Tibial nerve (tissue), 4 donors: ENCODE data around the gene PRPF6. TPM values are rescaled to one million over a fixed set of nuclear protein-coding genes. Genes with fewer than 3 reads are reported as not detected.

Experiments used
- DNase-seq, 2 donors: peaks; one replicate each; pipeline ENCODE4 v3.0.0-alpha.2; 2019; ENCODE audit warnings: low spot score in 2 of 2
- H3K27ac ChIP-seq, 4 donors: fragments of 200-600 bp; sonication (generic) in 3 of 4; one replicate each; pipeline ENCODE4 v1.5.1; 2017 to 2019; ENCODE audit warnings: mild to moderate bottlenecking in 1 of 4
- H3K27me3 ChIP-seq, 2 donors: fragments of 200-600 bp; sonication (generic) in 1 of 2; one replicate each; pipeline versions ENCODE4 v1.5.1 to v1.6.0; 2017 to 2019
- H3K36me3 ChIP-seq, 3 donors: fragments of 200-600 bp; sonication (generic); one replicate each; pipeline ENCODE4 v1.5.1; 2018 to 2019
- H3K4me1 ChIP-seq, 4 donors: fragments of 200-600 bp; sonication (generic) in 3 of 4; one replicate each; pipeline ENCODE4 v1.5.1; 2017 to 2019
- H3K4me3 ChIP-seq, 4 donors: fragments of 200-600 bp; sonication (generic) in 3 of 4; one replicate each; pipeline ENCODE4 v1.5.1; 2017 to 2019; ENCODE audit warnings: mild to moderate bottlenecking in 1 of 4, moderate library complexity in 1 of 4
- H3K9me3 ChIP-seq, 4 donors: fragments of 200-600 bp; sonication (generic) in 3 of 4; one replicate each; pipeline ENCODE4 v1.5.1; 2017 to 2019
- CTCF ChIP-seq, 5 experiments: fragments of 200-600 bp in 3 of 5; fragments of 450-650 bp in 2 of 5; sonication (generic) in 3 of 5; IDR thresholded peaks; one replicate each; pipeline ENCODE4 v1.5.1; 2016 to 2019; ENCODE audit warnings: antibody characterized with exemption in 5 of 5, mild to moderate bottlenecking in 3 of 5, moderate library complexity in 2 of 5
- EP300 ChIP-seq, 2 donors: sonication (generic); formaldehyde crosslinking; IDR thresholded peaks; one replicate each; pipeline ENCODE4 v1.6.1; 2017; ENCODE audit warnings: antibody characterized with exemption in 2 of 2, mild to moderate bottlenecking in 1 of 2
- POLR2A ChIP-seq, 2 donors: fragments of 450-650 bp; IDR thresholded peaks; one replicate each; pipeline ENCODE4 v1.6.1; 2017; ENCODE audit warnings: antibody characterized with exemption in 2 of 2, mild to moderate bottlenecking in 2 of 2, moderate library complexity in 2 of 2
- WGBS, 2 donors: methylation state at CpG; one replicate each; pipeline ENCODE4 v1.1.5; 2018; 5-methylcytosine and 5-hydroxymethylcytosine counted together
- total RNA-seq, 4 donors: library from RNA; depleted of rRNA; stranded (reverse); fragments of >200 nt; gene quantifications; one replicate each; pipeline ENCODE4 v1.1.0, GENCODE V29; 2016

PRPF6 gene
- total RNA-seq, 4 donors from 2014 or later: 70.5 to 77.0 (median 73.8) TPM

DNA sequence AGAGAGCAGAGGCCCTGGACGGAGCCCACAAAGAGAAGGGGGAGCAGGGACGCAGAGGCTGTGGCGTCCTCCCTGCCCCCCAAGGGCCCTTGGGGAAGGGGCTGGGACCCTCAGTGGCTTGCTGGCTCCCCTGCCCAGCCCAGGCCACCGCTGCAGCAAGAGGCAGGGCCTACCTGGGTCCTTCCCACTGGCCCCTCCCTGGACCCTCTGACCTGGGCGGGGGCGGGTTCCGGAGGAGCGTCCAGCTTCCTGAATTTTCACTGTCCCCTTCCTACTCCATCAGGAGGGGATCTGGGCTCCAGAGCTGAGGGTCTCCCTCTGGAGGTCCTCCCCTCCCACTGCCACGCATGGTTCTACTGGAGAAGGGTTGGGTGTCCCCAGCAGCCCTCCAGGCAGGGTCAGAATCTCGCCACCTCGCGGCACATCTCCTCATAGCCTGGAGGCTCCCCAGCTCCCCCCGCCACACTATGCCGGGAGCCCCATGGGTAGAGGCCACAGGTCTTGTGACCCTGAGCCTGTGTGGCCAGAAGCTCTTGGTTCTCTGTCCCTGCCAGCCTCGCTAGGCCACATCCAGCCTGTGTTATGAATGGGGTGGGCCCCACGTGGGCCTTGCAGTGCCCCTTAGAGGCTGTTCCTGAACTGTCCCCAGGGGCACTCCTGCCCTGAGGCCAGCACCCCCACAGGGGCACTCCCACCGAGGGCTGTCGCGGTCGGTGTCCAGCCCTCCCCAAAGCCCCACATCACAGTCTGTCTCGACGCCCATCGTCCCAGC, 69.5 kb downstream of the PRPF6 start:
- Histone ChIP-seq H3K27ac (peak overlapping the region in 2 of 4 donors; percentile 55 to 77), H3K27me3 (peaks cover 0 to 88% of the 10 kb centered on the region in 2 donors), H3K9me3 (no peaks in the 10 kb centered on the region), H3K36me3 (no peaks in the 10 kb centered on the region), H3K4me1 (peaks cover 0 to 43% (median 3%) of the 10 kb centered on the region in 4 donors), H3K4me3 (peak overlapping the region in 1 of 4 donors; percentile 47)
- no peak for TF ChIP-seq POLR2A (IDR thresholded peaks at IDR 0.05)
- no peak for TF ChIP-seq CTCF (IDR thresholded peaks at IDR 0.05)
- no peak for TF ChIP-seq EP300 (IDR thresholded peaks at IDR 0.05)
- DNase-seq: no peak
- 66 to 68% methylated on average over 17 to 19 of the region's 23 CpGs for WGBS, 2 donors

DNA sequence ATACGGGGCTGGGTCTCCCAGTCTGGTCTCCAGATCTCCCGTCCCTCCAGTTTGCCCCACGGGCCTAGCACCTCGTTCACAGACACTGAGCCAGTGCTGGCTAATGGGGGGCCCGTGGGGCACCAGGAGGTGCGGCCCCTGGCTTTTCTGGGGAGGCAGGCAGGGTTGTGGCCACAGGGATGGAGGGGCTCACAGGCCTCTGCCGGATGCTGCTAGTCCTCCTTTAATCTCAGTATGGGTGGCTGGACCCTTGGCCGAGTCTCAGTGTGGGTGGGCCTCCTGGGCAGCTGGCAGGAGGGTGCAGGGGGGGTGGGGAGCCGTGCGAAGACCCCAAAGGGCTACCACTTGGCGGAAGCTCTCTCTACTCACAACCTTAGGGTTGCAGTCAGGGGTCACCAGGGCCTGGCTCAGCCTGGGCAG, 70.1 kb downstream of the PRPF6 start:
- peaks cover 0 to 88% of the 10 kb centered on the region in 2 donors for H3K27me3 ChIP-seq
- whole genome bisulfite sequencing, 2 donors: 73 to 79% methylated on average over 7 to 11 of the region's 11 CpGs
- peak overlapping the region in 2 of 4 donors; percentile 55 to 77 for H3K27ac ChIP-seq
- H3K4me3 ChIP-seq: no peak overlapping the region
- no peaks in the 10 kb centered on the region for H3K9me3 ChIP-seq
- no peak for DNase-seq
- H3K4me1 ChIP-seq: peaks cover 0 to 49% (median 4%) of the 10 kb centered on the region in 4 donors
- TF ChIP-seq CTCF (IDR thresholded peaks at IDR 0.05): no peak
- no peak for TF ChIP-seq EP300 (IDR thresholded peaks at IDR 0.05)
- TF ChIP-seq POLR2A (IDR thresholded peaks at IDR 0.05): no peak
- no peaks in the 10 kb centered on the region for H3K36me3 ChIP-seq

DNA sequence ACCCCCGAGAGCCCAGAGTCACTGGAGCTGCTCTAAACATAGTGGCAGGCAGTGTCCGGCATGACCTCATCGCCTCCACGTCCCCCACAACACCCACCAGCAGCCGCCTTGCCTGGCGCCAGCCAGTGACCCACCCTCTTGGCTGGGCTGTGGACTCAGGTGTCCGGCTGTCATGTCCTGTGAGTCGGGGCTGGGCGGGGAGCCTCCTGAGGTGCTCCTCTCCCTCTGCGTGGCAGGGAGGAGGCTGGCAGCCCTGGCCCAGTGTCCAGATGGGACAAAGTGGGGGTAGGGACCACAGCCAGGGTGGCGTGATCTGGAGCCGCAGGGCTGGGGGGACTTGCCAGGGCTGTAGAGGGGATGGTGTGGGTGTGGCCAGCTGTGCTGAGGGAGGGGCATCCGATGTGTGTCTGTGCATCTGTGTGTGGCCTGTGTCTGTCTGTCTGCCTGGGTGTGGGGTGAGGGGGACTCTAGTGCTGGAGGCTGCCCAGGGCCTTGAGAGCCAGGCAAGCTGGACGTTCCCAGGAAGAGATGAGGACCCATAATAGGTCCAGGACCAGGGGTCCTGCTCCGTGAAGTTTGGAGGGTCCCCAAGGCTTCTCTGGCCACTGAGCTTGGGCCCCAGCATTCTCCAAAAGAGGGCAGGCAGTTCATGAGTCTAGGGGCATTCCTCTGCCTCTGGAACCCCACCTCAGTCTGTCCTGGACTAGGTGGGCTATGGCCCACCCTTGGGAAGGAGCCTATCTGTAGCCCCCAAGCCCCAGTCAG, 70.8 kb downstream of the PRPF6 start:
- Histone ChIP-seq H3K27me3 (peaks cover 0 to 88% of the 10 kb centered on the region in 2 donors), H3K27ac (peak overlapping the region in 2 of 4 donors; percentile 17 to 77), H3K9me3 (no peaks in the 10 kb centered on the region), H3K4me3 (no peak overlapping the region), H3K36me3 (no peaks in the 10 kb centered on the region), H3K4me1 (peaks cover 0 to 56% (median 4%) of the 10 kb centered on the region in 4 donors)
- TF ChIP-seq EP300 (IDR thresholded peaks at IDR 0.05): no peak
- 48 to 57% methylated on average over 3 to 14 of the region's 15 CpGs for WGBS, 2 donors
- DNase-seq: no peak

GRCh38 chr20:64052326-64052722, 71.4 kb downstream of the PRPF6 start:
- Histone ChIP-seq H3K9me3 (no peaks in the 10 kb centered on the region), H3K27ac (peak overlapping the region in 2 of 4 donors; percentile 17 to 73), H3K36me3 (no peaks in the 10 kb centered on the region), H3K4me3 (no peak overlapping the region), H3K27me3 (peaks cover 0 to 85% of the 10 kb centered on the region in 2 donors), H3K4me1 (peaks cover 0 to 61% (median 4%) of the 10 kb centered on the region in 4 donors)
- no peak for DNase-seq
- WGBS, 2 donors: 48 to 86% methylated on average over 5 to 7 of the region's 10 CpGs
- TF ChIP-seq EP300 (IDR thresholded peaks at IDR 0.05) (no peak), CTCF (IDR thresholded peaks at IDR 0.05) (no peak), POLR2A (IDR thresholded peaks at IDR 0.05) (no peak)

GRCh38 chr20:64052987-64053840, 72.3 kb downstream of the PRPF6 start:
- H3K9me3 ChIP-seq: no peaks in the 10 kb centered on the region
- peak overlapping the region in 1 of 4 donors; percentile 73 for H3K27ac ChIP-seq
- no peak for DNase-seq
- TF ChIP-seq POLR2A (IDR thresholded peaks at IDR 0.05) (no peak), CTCF (IDR thresholded peaks at IDR 0.05) (no peak), EP300 (IDR thresholded peaks at IDR 0.05) (no peak)
- H3K4me1 ChIP-seq: peaks cover 0 to 65% (median 4%) of the 10 kb centered on the region in 4 donors
- no peak overlapping the region for H3K4me3 ChIP-seq
- WGBS, 2 donors: 80 to 84% methylated on average over 28 to 32 of the region's 33 CpGs
- H3K27me3 ChIP-seq: peaks cover 0 to 79% of the 10 kb centered on the region in 2 donors
- no peaks in the 10 kb centered on the region for H3K36me3 ChIP-seq
